Duodenal mucosa (tissue), 2 donors: ENCODE measurements around the gene RNLS.

Experiments used
- H3K27ac ChIP-seq: one replicate; pipeline ENCODE4 v1.7.0; 2013; ENCODE audit warnings: low read depth, low read length
- H3K27me3 ChIP-seq, 2 donors: one replicate each; pipeline ENCODE4 v1.7.0; 2013; ENCODE audit warnings: low read length in 2 of 2, control low read depth in 1 of 2; ENCODE audit not compliant: insufficient read depth in 2 of 2, control insufficient read depth in 1 of 2
- H3K36me3 ChIP-seq, 2 donors: one replicate each; pipeline ENCODE4 v1.7.0; 2013; ENCODE audit warnings: low read length in 2 of 2, control low read depth in 1 of 2; ENCODE audit not compliant: insufficient read depth in 2 of 2, control insufficient read depth in 1 of 2
- H3K4me1 ChIP-seq, 2 donors: one replicate each; pipeline ENCODE4 v1.7.0; 2013; ENCODE audit warnings: low read length in 2 of 2, control low read depth in 1 of 2; ENCODE audit not compliant: insufficient read depth in 2 of 2, control insufficient read depth in 1 of 2
- H3K4me3 ChIP-seq, 2 donors: one replicate each; pipeline ENCODE4 v1.7.0; 2013; ENCODE audit warnings: low read length in 2 of 2, low read depth in 1 of 2
- H3K9ac ChIP-seq, 2 donors: one replicate each; pipeline ENCODE4 v1.7.0; 2013; ENCODE audit warnings: low read length in 2 of 2, low read depth in 1 of 2
- H3K9me3 ChIP-seq, 2 donors: one replicate each; pipeline ENCODE4 v1.7.0; 2013; ENCODE audit warnings: low read length in 2 of 2, control low read depth in 1 of 2; ENCODE audit not compliant: control insufficient read depth in 1 of 2

The RNLS gene

DNA sequence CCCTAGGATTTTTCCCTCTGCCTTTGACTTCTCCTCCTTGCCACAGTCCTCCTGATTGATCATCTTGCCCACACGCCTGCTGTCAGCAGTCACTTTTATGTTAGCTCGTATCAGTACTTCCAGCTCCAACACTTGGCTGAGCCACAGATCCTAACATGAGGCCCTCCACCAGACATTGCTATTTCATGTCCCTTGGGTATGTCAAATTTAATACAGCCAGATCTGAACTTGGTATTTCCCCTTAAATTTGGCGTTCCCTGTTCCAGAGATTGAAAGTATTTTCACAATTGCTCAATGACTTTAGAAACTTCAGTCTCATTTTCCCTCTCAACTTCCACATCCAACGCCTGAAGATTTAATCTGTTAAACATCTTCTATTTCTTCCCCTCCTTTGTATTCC lies 140.4 kb downstream of the RNLS start:
- Histone ChIP-seq H3K9ac (no peak overlapping the region), H3K4me1 (no peaks in the 10 kb centered on the region), H3K27ac (no peak overlapping the region), H3K4me3 (no peak overlapping the region), H3K27me3 (no peaks in the 10 kb centered on the region), H3K36me3 (no peaks in the 10 kb centered on the region), H3K9me3 (no peaks in the 10 kb centered on the region)

DNA sequence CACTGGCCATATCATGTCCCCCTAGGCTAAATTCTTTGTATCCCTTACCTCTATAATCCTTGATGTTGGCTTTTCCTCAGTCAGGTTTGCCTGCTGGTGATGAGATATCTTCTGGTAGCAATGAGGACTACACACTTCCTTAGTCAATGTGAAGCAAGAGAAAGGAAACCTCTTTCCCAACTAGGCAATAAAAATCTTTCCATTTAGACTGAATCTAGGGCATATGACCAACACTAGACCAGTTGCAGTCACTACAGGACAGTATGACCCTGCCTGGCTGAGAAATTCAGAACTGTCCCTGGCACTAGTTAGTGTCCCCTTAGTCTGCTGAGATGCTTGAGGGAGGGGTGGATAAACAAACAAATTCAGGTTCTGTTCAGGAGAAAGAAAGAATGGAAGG lies 142.6 kb downstream of the RNLS start:
- no peaks in the 10 kb centered on the region for H3K27me3 ChIP-seq
- H3K4me3 ChIP-seq = no peak overlapping the region

DNA sequence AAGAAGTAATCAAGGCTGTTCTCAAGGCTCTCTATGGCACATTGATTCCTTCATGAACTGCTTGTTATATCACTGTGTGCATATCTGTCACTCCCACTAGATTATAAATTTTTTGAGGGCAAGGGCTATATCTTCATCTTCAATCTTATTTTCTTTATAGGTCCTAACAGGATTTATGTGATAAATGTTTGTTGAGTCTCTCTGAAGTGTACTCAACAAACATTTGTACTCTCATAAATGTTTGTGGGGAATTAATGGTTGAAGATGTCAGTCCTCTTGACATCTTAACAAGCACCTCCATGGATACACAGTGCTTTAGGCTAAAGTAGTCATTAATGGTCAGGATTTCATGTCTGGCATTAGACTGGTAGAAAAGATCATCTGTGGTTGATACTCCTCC lies 143.2 kb downstream of the RNLS start:
- Histone ChIP-seq H3K27ac (no peak overlapping the region), H3K4me3 (no peak overlapping the region), H3K4me1 (no peaks in the 10 kb centered on the region), H3K9ac (no peak overlapping the region), H3K27me3 (no peaks in the 10 kb centered on the region), H3K36me3 (no peaks in the 10 kb centered on the region), H3K9me3 (no peaks in the 10 kb centered on the region)

More for the DNA sequence above, 142.6 kb downstream of the RNLS start:
- Histone ChIP-seq H3K9me3 (no peaks in the 10 kb centered on the region), H3K27ac (no peak overlapping the region), H3K36me3 (no peaks in the 10 kb centered on the region), H3K9ac (no peak overlapping the region), H3K4me1 (no peaks in the 10 kb centered on the region)

DNA sequence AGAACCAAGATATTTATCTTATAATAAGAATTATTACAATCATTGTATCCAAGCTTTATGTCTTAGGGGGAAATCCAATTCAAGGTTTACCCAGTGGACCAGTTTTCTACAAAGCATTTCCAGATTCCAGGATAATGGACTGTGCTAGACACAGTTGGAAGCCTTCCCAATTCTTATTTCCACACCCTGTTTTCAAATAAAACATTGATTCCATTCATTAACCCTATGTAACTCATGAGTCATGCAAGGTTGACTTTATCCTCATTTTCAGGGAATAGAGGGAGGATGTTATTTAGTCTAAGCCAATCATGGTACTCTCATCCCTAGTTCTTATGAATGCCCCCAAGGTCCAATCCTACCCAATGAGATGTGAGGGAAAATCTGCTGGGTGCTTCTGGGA lies 145.7 kb downstream of the RNLS start:
- Histone ChIP-seq H3K9me3 (no peaks in the 10 kb centered on the region), H3K9ac (no peak overlapping the region), H3K4me3 (no peak overlapping the region), H3K27ac (no peak overlapping the region), H3K4me1 (no peaks in the 10 kb centered on the region), H3K36me3 (no peaks in the 10 kb centered on the region), H3K27me3 (no peaks in the 10 kb centered on the region)

DNA sequence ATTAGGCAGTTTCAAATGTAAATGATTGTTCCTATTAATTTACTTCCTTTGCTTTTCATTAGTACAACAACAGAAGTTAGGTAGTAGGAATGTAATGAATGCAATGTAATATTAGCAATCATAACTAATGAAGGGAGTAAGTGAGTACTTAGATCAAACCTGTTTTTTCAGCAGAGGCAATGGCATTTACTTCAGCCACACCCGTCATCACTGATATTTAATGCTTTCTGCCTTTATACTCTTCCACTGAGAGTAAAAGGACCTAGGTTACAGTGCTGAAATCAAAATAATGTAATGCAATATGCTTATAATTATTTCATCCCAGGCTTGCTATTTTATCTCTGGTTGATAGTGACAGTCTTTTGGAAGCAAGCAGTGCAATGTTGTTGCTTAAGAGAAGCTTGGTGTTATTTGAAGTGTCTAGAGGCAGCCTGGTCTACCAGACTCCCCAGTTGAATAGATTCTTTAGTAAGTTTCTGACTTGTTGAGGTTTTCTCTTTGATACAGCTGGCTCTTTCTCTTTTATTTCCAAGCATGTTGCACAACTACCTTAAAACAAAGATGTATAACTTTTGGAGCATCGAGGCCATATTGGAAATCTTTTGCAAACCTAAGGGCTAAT lies 149.4 kb downstream of the RNLS start:
- Histone ChIP-seq H3K4me1 (peaks cover 0 to 3% of the 10 kb centered on the region in 2 donors), H3K36me3 (no peaks in the 10 kb centered on the region), H3K4me3 (no peak overlapping the region), H3K9ac (no peak overlapping the region), H3K27me3 (no peaks in the 10 kb centered on the region), H3K9me3 (no peaks in the 10 kb centered on the region), H3K27ac (no peak overlapping the region)

DNA sequence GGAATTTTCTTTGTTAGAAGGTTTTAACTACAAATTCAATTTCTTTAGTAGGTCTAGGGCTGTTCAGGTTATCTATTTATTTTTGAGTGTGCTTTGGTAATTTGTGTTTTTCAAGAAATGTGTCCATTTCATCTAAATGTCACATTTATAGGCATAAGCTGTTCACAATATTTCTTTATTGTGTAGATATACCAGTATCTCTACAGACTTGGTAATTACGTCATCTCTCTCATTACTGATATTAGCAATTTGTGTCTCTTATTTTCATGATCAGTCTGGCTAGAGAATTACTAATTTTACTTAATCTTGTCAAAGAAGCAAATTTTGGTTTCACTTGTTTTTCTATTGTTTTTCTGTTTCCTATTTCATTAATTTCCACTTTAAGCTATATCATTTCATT lies 152.0 kb downstream of the RNLS start:
- H3K9me3 ChIP-seq = no peaks in the 10 kb centered on the region
- no peak overlapping the region for H3K27ac ChIP-seq
- H3K27me3 ChIP-seq = no peaks in the 10 kb centered on the region
- H3K4me1 ChIP-seq = peaks cover 0 to 8% of the 10 kb centered on the region in 2 donors
- no peak overlapping the region for H3K9ac ChIP-seq
- H3K4me3 ChIP-seq = no peak overlapping the region
- no peaks in the 10 kb centered on the region for H3K36me3 ChIP-seq

DNA sequence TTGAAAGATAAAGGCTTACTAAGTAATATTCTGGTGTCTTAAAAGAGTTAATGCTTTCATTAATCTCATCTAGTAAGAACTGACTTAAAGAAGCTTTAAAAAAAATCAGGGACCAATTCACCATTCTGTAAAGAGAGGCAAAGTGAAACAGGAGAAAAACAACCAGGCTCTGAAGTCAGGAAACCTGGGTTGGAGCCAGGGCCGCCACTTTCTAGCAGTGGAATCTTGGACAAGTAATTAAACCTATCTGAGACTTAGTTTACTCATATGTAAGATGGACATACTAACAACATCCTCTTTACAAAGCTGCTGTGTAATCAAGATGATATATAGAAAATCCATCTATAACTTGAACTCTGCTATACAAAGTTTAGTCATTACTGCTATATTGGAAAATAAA lies 154.1 kb downstream of the RNLS start:
- Histone ChIP-seq H3K27ac (no peak overlapping the region), H3K4me1 (peaks cover 0 to 8% of the 10 kb centered on the region in 2 donors), H3K27me3 (no peaks in the 10 kb centered on the region), H3K9me3 (no peaks in the 10 kb centered on the region), H3K36me3 (no peaks in the 10 kb centered on the region), H3K4me3 (no peak overlapping the region), H3K9ac (no peak overlapping the region)

DNA sequence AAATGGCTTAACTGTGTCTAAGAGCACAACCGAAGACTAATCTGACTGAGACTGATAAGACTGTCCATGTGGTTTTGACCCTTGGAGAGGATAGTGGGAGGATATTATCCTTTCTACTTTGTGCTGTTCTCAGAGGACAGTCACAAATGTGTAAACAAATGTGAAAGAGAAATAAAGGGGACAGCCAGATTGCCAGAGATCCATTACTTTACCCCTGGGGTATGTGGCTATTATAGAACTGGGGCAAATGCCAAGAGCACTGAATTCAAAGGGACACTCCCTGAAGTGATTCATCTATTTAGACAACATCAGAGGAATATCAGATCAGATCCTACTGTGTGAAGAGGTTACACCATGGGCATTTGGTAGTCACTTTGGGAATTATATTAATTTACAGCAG lies 154.7 kb downstream of the RNLS start:
- H3K4me3 ChIP-seq = no peak overlapping the region
- no peaks in the 10 kb centered on the region for H3K27me3 ChIP-seq
- H3K9ac ChIP-seq = no peak overlapping the region
- no peaks in the 10 kb centered on the region for H3K9me3 ChIP-seq
- H3K27ac ChIP-seq = no peak overlapping the region
- no peaks in the 10 kb centered on the region for H3K36me3 ChIP-seq
- H3K4me1 ChIP-seq = peaks cover 0 to 8% of the 10 kb centered on the region in 2 donors

DNA sequence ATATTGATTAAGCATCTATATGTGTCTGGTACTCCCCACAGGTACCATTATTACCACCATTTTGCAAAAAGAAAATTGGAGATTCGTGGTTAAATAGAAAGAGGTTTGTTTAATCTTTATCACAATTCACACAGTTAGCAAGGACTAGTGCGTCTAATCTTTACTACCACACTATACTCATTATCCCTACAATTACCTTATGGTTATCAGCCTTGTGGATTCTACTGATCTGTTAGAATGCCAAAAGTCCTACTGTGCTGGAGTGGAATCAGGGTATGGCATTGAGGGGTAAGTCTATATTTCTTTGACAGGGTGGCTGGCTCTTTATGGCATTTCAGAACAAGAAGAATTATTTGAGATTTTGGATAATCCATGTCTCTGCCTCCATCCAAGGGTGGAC lies 156.1 kb downstream of the RNLS start:
- no peak overlapping the region for H3K4me3 ChIP-seq
- H3K27me3 ChIP-seq = no peaks in the 10 kb centered on the region
- peaks cover 0 to 8% of the 10 kb centered on the region in 2 donors for H3K4me1 ChIP-seq
- H3K36me3 ChIP-seq = no peaks in the 10 kb centered on the region
- H3K9me3 ChIP-seq = no peaks in the 10 kb centered on the region
- no peak overlapping the region for H3K27ac ChIP-seq
- no peak overlapping the region for H3K9ac ChIP-seq

DNA sequence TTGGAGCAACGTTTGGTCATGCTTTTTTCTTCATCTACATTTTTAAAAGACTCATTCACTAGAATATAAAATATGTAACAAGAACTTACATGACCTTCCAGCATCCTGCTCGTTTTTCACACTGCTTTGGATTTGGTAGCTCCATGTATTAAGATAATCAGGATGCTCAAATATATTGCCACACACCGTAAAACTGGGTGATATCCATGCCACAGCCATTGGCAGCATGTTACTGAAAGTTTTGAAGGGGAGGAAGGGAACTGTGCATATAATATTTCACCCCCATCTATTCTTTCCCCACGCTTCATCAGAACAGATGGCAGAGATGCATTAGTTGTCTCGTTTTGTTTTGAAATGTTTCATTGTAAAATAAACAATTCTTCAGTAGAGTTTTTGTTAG lies 158.2 kb downstream of the RNLS start:
- no peak overlapping the region for H3K9ac ChIP-seq
- no peaks in the 10 kb centered on the region for H3K9me3 ChIP-seq
- H3K27me3 ChIP-seq = no peaks in the 10 kb centered on the region
- peaks cover 0 to 8% of the 10 kb centered on the region in 2 donors for H3K4me1 ChIP-seq
- H3K27ac ChIP-seq = no peak overlapping the region
- no peak overlapping the region for H3K4me3 ChIP-seq
- no peaks in the 10 kb centered on the region for H3K36me3 ChIP-seq

DNA sequence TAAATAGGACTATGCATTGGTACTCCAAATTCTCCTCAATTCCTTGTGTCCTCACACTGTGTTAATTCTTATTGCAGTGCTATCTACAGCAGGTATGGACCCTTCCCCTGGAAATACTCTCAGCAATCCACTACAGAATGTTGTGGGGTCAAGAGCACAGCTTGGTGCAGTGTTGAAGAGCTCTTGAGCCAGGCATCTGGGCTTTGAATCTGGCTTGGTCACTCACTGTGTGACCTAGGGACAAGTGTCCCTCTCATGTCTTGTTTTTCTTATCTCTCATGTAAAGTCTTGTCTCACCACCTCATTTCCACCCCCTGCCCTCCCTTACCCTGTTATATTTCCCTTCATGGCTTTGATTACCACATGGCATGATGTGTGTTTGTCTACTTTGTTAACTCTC lies 159.4 kb downstream of the RNLS start:
- H3K27ac ChIP-seq = no peak overlapping the region
- H3K9me3 ChIP-seq = no peaks in the 10 kb centered on the region
- no peak overlapping the region for H3K9ac ChIP-seq
- peaks cover 0 to 5% of the 10 kb centered on the region in 2 donors for H3K4me1 ChIP-seq
- no peaks in the 10 kb centered on the region for H3K36me3 ChIP-seq
- H3K27me3 ChIP-seq = no peaks in the 10 kb centered on the region
- no peak overlapping the region for H3K4me3 ChIP-seq
